Breast epithelium (tissue), 3 donors: Measurements from ENCODE around the gene FKRP.

ENCODE experiments used
- POLR2AphosphoS5 ChIP-seq, 3 donors: sonication (generic); formaldehyde crosslinking; IDR thresholded peaks; one replicate each; pipeline ENCODE4 v1.6.1; 2017; ENCODE audit warnings: antibody characterized with exemption in 3 of 3
- TF ChIP-seq, protein P1 (sequence below), 3 donors: fragments of 450-650 bp; IDR thresholded peaks; one replicate each; pipeline ENCODE4 v1.5.1; 2016 to 2017; ENCODE audit warnings: antibody characterized with exemption in 3 of 3, mild to moderate bottlenecking in 3 of 3, moderate library complexity in 3 of 3

GRCh38 chr19:46732172-46732938, 13.5 kb upstream of the FKRP start:
- TF ChIP-seq, protein P1, sequence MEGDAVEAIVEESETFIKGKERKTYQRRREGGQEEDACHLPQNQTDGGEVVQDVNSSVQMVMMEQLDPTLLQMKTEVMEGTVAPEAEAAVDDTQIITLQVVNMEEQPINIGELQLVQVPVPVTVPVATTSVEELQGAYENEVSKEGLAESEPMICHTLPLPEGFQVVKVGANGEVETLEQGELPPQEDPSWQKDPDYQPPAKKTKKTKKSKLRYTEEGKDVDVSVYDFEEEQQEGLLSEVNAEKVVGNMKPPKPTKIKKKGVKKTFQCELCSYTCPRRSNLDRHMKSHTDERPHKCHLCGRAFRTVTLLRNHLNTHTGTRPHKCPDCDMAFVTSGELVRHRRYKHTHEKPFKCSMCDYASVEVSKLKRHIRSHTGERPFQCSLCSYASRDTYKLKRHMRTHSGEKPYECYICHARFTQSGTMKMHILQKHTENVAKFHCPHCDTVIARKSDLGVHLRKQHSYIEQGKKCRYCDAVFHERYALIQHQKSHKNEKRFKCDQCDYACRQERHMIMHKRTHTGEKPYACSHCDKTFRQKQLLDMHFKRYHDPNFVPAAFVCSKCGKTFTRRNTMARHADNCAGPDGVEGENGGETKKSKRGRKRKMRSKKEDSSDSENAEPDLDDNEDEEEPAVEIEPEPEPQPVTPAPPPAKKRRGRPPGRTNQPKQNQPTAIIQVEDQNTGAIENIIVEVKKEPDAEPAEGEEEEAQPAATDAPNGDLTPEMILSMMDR (IDR thresholded peaks at IDR 0.05) = no peak
- no peak for TF ChIP-seq POLR2AphosphoS5 (IDR thresholded peaks at IDR 0.05)
